Caki2 (cell line): ENCODE results near the gene TIMP2. TPM values are rescaled to one million over a fixed set of nuclear protein-coding genes. Genes with fewer than 3 reads are reported as not detected.
"Not testable (repeated sequence)": the region's sequence is repeated elsewhere in the genome, so short reads cannot be mapped to it uniquely, and the experiment has no call there.

Experiments used
- DNase-seq: peaks from one replicate; pipeline ENCODE4 v3.0.0-alpha.2; 2015; ENCODE audit warnings: low read depth
- in situ Hi-C: cut with HindIII; loops from 2 replicates; pipeline ENCODE4 v1.10.0; 2016; ENCODE audit warnings: low sequenced_read_pairs, low pct_unique_long_range_greater_than_20kb, mixed read lengths
- total RNA-seq: library from RNA; depleted of rRNA; stranded (reverse); fragments of >200 nt; shearing (Covaris generic); gene quantifications from 2 replicates; pipeline ENCODE4 v1.2.3, GENCODE V29; 2014; ENCODE audit warnings: low replicate concordance

The TIMP2 gene
- total RNA-seq, 1 experiment from 2014 or later = 77.2 TPM

DNA sequence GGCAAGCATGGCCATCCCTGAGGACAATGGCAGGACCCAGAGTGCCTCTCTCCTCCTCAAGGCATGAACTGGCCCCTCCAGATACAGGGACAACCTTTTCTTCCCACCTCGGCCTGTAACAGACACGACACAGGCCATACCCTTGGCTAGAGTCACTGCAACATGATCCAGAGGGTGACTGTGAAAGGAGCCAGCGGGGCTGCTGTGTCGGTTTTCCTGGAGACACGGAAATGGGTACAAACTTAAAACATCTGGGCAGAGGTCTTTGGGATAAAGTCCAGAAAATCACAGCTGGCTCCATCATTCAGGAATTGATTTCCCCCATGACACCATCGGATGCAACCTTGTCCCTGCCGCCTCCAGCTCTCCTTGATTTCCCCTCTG is 27.5 kb downstream of the TIMP2 start:
- in situ Hi-C loops = no loop called here
- no peak for DNase-seq

- DNase-seq = no peak
- in situ Hi-C loops = no loop called here
Observed at GRCh38 chr17:78896834-78897663, 28.1 kb downstream of the TIMP2 start.

- no peak for DNase-seq
- in situ Hi-C loops = no loop called here
Observed at GRCh38 chr17:78896091-78896833, 28.9 kb downstream of the TIMP2 start.

DNA sequence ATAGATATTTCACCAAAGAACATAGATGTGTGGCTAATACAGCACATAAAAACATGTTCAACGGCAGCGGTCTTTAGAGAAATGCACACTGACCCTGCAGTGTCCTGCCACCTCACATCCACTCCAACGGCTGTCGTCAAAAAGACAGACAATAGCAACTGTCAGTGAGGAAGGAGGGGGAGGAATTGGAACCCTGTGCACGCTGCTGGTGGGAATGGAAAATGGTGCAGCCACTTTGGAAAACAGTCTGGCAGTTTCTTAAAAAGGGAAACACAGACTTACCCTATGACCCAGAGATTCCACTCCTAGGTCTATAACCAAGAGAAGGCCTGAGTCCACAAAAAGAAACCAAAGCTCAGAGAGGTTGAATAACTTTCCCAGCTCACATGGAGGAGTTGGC is 29.9 kb downstream of the TIMP2 start:
- DNase-seq = no peak
- in situ Hi-C loops = no loop called here

- DNase-seq = no peak
- in situ Hi-C loops = no loop called here
Observed at GRCh38 chr17:78893684-78894083, 31.5 kb downstream of the TIMP2 start.

- in situ Hi-C loops = no loop called here
- DNase-seq = no peak
Observed at GRCh38 chr17:78892936-78893379, 32.2 kb downstream of the TIMP2 start.

DNA sequence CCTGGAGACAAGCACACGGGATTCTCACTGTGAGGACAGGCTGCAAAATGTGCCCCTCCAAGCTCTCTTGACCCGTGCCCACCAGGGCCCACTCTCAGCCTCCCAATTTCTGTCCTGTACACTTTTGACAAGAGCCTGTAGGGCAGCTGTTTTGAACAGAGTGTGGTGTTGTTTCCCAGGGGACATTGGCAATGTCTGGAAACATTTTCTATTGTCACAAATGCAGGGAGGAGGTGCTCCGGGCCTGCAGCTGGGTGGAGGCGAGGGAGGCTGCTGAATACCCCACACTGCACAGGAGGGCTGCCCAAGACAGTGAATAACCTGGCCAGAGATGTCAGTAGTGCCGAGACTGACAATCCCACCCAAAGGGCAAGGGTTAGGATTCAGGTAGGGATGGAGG is 32.7 kb downstream of the TIMP2 start:
- in situ Hi-C loops = no loop called here

GRCh38 chr17:78892062-78892456 is 33.1 kb downstream of the TIMP2 start:
- no peak for DNase-seq
- in situ Hi-C loops = no loop called here

More for the DNA sequence above, 32.7 kb downstream of the TIMP2 start:
- no peak for DNase-seq

DNA sequence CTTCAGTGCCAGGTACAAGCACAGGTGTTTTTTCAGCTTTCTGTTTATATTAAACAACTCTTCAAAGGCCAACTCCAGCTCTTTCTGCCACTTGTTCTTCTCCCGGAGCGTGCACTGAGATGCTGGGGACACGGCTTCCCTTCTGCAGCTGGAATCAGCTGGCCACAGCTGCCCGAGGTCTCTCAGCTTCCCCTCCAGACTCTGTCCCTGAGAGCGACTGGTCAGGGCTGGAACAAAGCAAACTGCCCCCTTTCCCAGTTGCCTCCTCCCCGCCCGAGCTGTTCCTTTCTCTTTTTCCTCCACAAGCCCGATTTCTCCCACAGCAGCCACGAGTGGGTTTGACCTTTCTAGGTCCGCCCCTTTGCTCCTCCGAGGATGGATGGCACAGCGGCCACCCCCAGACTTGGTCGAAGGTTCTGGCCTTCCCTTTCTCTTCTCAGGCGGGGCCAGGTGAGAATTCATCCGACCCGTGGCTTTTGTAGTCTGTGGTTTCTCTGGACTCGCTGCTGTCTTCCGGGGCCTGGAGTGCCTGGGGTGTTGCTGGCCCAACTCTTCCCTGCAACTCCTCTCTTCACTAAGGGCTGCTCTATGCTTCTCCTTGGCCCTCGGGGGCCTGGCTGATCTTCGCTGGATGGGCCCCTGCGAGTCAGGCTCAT is 33.7 kb downstream of the TIMP2 start:
- in situ Hi-C loops = no loop called here

DNA sequence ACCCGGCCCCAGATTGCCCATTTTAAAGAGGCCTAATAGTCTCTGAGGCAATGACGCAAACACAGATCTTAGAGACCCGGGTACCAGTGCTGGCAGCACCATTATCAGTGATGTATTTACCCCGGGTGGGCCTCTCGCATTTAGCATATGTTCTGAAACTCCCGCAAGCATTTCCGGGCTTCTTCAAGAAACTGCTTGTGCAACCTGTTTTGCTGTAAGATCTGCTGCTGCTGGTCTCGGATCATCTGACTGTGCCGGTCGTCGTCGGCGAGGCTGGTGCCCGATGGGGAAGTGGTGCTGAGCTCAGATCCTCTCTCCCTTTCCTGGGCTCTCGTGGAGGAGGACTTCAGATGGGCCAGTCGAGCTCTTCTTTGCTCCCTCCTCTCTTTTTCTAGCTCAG is 34.7 kb downstream of the TIMP2 start:
- no peak for DNase-seq
- in situ Hi-C loops = no loop called here

More for the DNA sequence above, 33.7 kb downstream of the TIMP2 start:
- no peak for DNase-seq

GRCh38 chr17:78890096-78890495 is 35.1 kb downstream of the TIMP2 start:
- DNase-seq = not testable (repeated sequence)

DNA sequence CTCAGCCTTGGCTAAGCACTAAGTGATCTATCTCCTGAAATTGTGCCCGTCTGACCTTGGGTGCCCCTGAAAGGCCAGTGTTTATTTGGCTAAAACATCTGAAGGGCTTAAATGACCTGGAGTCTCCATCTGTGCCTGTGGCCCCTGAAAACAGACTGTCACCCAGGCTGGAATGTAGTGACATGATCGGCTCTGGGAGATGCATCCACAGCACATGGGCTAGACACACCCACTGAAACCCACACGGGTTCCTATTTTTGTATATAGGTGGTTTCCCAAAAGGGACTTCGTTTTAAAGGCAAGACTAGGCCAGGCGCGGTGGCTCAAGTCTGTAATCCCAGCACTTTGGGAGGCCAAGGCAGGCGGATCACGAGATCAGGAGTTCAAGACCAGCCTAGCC is 35.7 kb downstream of the TIMP2 start:
- no peak for DNase-seq
- in situ Hi-C loops = no loop called here

More at GRCh38 chr17:78890096-78890495, 35.1 kb downstream of the TIMP2 start:
- in situ Hi-C loops = not testable (repeated sequence)

DNA sequence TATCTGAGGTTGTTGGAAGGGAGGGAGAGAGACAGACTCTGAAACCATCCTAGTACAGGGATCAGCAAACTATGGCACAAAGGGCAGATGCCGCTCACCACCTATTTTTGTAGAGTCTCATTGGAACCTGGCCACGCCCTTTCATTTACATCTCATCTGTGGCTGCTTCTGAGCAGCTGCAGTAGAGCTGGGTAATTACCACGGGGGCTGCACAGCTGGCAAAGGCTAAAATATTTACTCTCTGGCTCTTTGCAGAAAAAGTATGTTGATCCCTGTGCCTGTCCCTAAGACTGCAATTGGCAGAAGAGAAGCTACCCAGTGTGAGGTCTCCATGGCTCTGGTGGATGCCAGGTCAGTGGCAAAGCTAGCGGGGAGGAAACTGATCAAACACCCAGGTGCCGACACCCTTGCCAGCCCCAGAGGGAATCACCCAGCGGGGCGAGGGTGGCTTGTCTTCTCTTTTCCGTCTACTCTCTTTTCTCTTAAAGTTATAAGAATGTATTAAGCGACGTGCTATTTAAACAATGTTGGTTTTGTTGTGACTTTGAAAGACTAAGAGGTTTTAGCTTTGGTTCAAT is 36.2 kb downstream of the TIMP2 start:
- in situ Hi-C loops = no loop called here
- DNase-seq = no peak

GRCh38 chr17:78886954-78887353 is 38.2 kb downstream of the TIMP2 start:
- no peak for DNase-seq
- in situ Hi-C loops = no loop called here

DNA sequence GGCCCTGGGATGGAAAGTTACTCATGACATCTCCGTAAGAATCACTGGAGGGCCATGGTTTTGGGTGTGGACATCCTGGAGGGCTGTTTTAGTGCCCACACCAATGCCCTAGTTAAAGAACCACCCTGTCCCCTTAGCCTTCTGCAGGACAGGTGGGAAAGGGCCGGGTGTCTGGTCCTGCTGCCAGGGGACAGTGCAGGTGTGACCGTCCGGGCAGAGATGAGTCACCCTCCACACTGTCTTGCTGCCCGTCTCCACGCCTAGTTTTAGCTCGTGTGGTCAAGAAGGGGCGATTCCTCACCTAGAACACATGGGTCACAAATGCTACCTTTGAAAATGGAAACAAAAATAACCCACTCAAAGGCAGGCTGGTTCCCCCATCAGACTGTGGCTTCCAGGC is 39.2 kb downstream of the TIMP2 start:
- peak; percentile 42 for DNase-seq
- in situ Hi-C loops = no loop called here

DNA sequence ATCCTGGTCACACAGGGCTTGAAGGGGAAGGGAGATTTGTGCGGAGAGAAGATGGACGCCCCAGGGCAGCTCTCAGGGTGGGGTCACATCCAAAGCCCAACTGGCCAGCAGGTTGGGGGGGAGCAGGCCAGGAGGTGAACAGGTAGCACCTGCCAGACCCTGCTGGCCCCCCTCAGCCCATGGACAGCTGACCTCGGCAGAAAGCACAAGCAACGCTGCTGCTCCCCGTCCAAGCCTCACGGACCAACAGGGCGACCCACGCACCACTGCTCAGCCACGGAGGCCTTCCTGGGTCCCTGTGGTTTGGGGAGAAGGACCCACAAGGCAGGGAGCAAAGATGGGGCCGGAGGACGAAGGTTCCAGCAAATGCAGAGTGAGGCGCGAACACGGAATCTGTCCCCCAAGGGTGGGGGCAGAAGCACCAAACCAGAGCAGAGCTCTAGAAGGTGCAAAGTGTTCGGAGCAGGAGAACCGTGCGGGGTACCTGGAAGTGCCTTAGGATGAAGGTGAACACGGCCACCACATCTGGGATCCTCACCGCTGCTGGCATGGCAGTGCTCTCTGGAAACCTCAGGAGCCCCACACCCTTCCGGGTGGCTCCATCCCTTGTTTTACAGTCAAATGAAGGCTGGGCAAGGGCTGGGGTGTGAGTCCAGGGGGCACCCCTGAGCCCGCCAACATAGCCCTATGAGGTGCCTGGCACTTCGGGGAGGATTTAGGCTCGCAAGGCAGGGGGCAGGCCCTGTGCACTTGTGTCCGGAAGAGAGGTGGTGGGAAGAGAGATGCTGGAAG is 40.1 kb downstream of the TIMP2 start:
- DNase-seq = no peak
- in situ Hi-C loops = no loop called here

GRCh38 chr17:78884148-78884825 is 40.9 kb downstream of the TIMP2 start:
- in situ Hi-C loops = no loop called here
- no peak for DNase-seq
